ENCODE results near the gene LRRC4C.

The LRRC4C gene

GRCh38 chr11:41116970-41117369 is 342.5 kb downstream of the LRRC4C start:
- DNase-seq (ENCODE audit: low spot score): no peak

- DNase-seq (ENCODE audit: low spot score): no peak
Observed at GRCh38 chr11:41115066-41115465, 344.4 kb downstream of the LRRC4C start.

GRCh38 chr11:41113160-41113559 is 346.3 kb downstream of the LRRC4C start:
- DNase-seq (ENCODE audit: low spot score): no peak

DNA sequence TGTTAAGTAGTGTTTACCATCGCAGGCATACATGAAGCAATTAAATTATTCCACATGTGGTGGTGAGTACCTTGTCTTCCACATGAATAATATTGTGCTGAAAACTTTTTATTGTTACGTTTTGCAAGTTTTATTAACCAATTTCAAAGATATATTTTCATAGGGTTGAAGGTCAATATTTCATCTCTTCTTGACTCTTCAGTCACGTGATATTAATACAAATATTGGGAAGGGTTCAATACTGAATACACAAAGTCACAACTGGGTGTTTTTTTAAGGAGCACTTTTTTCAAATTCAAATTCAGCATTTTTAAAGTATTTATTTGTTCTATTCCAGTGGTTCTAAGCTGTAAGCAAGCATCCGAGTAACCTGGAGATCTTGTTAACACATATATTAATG is 348.9 kb downstream of the LRRC4C start:
- no peak for DNase-seq (ENCODE audit: low spot score)

- DNase-seq (ENCODE audit: low spot score): no peak
Observed at GRCh38 chr11:41102471-41102870, 357.0 kb downstream of the LRRC4C start.

DNA sequence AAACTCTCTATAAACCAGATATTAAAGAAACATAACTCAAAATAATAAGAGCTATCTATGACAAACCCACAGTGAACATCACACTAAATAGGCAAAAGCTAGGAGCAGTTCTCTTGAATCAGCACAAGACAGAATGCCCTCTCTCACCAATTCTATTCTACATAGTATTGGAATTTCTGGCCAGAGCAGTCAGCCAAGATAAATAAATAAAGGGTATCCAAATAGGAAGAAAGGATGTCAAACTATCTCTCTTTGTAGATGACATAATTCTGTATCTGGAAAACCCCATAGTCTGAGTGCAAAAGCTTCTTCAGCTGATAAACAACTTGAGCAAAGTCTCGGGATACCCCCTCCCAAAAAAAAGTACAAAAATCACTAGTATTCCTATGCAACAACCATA is 359.8 kb downstream of the LRRC4C start:
- no peak for DNase-seq (ENCODE audit: low spot score)

DNA sequence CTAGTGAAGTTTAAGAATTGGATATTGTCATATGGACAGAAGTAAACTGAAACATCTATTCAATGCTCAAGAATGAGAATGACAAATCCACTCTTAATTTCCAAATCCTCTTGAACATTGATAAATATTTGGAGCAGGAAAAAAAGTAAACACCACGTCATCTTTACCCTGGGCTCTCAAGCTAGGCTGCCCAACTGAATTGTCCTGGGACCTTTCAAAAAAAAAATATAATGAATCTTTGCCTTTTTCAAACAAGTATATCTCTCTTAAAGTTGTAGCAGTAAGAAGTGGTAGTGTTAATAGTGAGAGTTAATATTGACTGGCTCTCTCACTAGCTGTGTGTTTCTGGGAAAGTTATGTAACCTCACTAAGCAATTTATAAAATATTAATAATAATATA is 374.3 kb downstream of the LRRC4C start:
- no peak for DNase-seq (ENCODE audit: low spot score)

DNA sequence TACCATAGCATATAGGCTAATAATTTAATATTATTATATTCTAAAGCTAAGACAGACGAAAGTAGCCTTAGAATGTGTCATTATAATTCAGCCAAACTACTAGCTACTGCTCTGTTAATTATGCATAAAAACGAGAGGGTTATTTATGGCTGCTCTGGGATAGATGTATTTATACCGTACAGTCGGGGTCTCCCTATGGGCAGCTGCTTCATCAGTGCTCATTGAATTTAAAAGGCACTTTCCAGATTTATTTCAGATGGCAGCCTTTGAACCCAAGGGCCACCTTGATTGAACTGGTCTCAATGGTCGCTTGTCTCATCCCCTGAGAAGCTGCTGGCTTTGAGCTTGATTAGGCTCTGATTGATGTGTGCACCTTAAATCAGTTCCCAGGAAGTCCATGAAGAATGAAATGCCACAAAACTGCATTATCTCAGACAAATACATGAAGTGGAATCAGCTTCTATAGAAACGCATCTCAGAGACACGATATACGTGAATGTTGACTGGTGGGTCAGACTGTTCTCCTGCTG is 377.6 kb downstream of the LRRC4C start:
- no peak for DNase-seq (ENCODE audit: low spot score)

- no peak for DNase-seq (ENCODE audit: low spot score)
Observed at GRCh38 chr11:41074318-41074717, 385.1 kb downstream of the LRRC4C start.

DNA sequence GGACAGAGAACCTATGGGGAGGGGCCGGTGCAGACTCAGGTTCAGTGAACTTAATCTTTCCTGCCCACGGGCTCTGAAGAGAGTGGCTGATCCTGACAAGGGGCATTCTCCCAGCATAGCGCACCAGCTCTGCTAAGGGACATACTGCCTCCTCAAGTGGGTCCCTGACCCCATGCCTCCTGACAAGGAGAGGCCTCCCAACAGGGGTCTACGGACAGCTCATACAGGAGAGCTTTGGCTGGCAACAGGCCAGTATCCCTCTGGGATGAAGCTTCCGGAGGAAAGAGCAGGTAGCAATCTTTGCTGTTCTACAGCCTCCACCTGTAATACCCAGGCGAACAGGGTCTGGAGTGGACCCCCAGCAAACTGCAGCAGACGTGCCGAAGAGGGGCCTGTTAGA is 394.0 kb downstream of the LRRC4C start:
- no peak for DNase-seq (ENCODE audit: low spot score)

DNA sequence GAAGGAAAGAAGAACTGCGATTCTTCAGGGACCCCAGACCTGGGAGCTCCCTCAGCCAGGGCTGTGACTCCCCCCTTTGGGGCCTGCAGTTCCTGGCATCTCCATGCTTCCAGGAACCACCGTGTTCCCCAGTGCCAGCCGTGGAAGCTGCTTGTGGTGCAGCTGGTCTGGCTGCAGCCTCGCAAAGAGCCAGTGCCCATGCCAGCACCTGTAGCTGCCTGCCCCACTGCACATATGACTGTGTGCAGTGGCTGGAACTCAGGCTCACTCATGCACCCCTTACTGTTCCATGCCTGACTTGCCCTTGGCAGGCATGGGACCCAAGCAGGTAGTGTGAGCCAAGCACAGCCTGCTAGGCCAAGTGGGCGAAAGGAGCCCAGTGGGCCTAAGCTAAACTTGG is 401.3 kb downstream of the LRRC4C start:
- no peak for DNase-seq (ENCODE audit: low spot score)

- DNase-seq (ENCODE audit: low spot score): no peak
Observed at GRCh38 chr11:41056892-41057569, 402.4 kb downstream of the LRRC4C start.

DNA sequence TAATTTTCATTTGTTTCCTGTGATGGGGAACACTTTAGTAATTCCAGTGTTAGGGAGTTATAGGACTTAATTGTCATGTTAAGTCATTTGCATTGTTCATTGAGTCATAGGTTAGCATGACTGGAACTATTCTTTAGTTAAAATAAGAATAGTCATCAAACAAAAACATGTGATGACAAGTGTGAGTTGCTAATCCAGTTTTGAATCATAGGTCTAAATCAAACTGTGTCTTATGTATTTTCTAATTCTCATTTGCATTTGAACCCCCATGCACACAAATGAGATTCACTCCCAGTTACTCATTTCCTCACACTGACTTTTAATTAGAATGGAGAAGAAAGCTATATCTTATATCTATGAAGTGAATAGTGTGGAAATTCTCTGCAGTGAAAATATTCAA is 405.6 kb downstream of the LRRC4C start:
- DNase-seq (ENCODE audit: low spot score): no peak

- no peak for DNase-seq (ENCODE audit: low spot score)
Observed at GRCh38 chr11:41051919-41052635, 407.4 kb downstream of the LRRC4C start.

DNA sequence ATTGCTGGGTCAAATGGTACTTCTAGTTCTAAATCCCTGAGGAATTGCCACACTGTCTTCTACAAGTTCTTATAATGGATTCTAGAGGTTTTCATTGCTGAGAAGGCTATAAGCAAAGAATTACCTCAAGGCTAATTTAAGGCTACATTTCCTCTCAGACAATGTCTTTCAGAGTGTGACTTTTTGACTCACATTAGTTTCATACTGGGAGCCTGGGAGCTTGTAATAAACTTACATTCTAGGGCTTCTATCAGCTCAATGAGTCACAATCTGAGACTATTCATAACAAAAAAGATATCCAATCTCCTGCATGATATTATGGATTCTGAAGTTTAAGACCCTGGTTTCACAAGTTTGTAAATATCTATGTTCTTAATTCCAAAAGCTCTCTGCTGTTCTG is 408.7 kb downstream of the LRRC4C start:
- no peak for DNase-seq (ENCODE audit: low spot score)

DNA sequence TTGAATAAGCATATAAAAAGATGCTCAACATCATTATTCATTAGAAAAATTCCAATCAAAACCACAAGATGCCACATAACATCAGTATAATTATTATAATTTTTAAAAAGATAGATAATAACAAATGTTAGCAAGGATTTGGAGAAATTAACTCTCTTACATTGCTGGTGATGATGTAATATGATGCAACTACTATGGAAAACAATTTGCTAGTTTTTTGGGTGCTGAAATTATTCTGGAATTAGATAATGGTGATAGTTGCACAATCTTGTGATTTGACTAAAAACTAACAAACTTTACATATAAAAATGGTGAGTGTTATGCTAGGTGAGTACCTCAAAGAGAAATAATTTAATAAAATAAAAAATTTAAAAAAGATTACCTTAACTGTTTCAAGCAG is 412.2 kb downstream of the LRRC4C start:
- no peak for DNase-seq (ENCODE audit: low spot score)

- no peak for DNase-seq (ENCODE audit: low spot score)
Observed at GRCh38 chr11:41045266-41045665, 414.2 kb downstream of the LRRC4C start.

GRCh38 chr11:41044747-41045146 is 414.7 kb downstream of the LRRC4C start:
- no peak for DNase-seq (ENCODE audit: low spot score)

DNA sequence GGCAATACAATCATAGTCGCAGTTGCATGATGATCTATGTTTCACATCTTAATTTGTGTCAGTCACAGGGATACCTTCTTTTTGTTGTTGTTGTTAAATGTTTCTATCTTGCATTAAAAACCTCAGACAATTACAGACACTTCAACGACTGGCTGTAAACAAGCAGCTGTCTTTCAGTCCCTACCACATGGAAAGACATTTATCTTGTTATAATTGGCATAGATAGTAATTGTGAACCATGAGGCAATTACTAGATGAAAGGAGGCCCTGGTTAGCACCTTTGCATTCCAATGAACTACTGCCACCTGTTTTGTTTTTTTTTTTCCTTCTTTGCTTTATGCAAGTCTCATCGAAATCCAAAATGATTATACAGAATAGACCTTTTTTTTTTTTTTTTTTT is 416.8 kb downstream of the LRRC4C start:
- no peak for DNase-seq (ENCODE audit: low spot score)

GRCh38 chr11:41040474-41040873 is 419.0 kb downstream of the LRRC4C start:
- no peak for DNase-seq (ENCODE audit: low spot score)

- DNase-seq (ENCODE audit: low spot score): no peak
Observed at GRCh38 chr11:41039592-41039991, 419.9 kb downstream of the LRRC4C start.

- DNase-seq (ENCODE audit: low spot score): no peak
Observed at GRCh38 chr11:41031551-41032060, 427.8 kb downstream of the LRRC4C start.

DNA sequence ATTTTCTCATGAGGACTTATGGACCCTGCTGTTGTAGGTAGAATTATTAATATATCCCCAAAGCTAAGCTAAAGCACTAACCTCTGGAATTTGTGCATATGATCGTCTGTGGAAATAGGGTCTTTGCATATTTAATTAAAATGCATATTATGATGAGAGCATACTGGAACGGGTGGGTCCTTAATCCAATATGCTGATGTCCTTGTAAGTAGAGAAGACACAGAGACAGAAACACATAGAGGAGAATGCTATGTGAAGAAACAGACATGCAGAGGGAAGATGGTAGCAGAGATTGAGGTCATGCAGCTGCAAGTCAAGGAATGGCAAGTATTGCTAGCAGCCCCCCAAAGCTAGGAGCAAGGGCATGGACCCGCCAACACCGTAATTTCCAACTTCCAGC is 439.2 kb downstream of the LRRC4C start:
- no peak for DNase-seq (ENCODE audit: low spot score)
